Activated naive CD8-positive, alpha-beta T cell treated with anti-CD3 and anti-CD28 coated beads, Interleukin-2, amount 50 U/mL, for 16 hours (primary cell): ENCODE results near the gene MTERF4.
"Not testable (repeated sequence)": the region's sequence is repeated elsewhere in the genome, so short reads cannot be mapped to it uniquely, and the experiment has no call there.

ENCODE experiments used
- DNase-seq: peaks from one replicate; pipeline ENCODE4 v3.0.0-alpha.2; 2020; ENCODE audit warnings: low read depth, low spot score

MTERF4 gene

DNA sequence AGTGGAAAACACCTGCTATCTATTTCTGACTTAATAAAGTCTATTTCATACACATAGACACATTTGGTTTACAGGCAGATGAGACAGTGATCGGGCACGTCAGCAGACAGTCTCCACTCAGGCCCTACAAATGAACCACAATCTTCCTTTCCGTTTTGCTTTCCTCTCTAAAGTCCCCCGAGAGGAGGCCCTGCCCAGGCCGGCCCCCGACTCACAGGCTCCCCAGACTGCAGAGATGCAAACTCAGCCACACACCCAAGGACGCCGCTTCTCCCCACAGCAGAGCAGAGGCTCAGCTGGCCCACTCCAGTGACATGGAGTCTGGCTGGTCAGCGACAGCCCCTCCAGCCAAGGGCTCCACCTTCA lies 9.3 kb upstream of the MTERF4 start:
- DNase-seq, result no peak

DNA sequence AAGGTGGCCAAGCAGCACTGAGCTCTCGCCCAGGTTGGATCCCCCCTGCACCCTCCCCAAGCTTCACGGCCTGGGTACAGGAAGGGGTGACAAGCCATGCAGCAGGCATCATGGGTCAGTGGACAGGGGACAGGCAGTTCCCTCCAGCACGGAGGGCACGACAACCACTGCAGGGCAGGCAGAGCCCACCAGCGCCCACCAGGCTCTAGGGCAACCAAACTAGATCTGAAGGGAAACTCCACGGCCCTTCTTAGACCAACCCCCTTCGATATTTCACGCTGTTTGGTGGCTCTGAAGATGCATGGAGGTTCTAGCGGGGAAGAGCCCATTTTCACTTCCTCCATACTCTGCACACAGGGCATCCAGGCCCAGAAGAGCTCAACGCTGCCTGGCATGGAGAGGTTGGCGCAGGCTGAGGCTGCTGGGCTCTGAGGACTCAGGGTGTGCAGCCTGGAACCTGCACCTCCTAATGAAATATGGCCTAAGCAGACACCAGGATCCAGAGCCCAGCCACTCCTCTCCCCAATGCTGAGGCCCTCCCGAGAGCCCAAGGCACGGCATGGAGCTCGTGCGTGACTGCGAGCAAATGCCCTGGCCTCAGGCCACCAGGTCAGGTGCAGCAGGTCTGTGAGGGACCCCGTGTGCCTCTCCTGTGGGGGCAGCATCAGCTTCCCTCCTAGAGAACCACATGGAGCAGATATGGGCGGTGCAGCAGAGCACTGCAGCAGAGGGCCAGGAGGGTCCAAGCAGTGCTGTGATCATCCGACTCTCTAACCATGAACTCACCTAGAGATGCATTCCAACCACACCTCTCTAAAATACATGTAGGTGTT lies 8.7 kb upstream of the MTERF4 start:
- no peak for DNase-seq

DNA sequence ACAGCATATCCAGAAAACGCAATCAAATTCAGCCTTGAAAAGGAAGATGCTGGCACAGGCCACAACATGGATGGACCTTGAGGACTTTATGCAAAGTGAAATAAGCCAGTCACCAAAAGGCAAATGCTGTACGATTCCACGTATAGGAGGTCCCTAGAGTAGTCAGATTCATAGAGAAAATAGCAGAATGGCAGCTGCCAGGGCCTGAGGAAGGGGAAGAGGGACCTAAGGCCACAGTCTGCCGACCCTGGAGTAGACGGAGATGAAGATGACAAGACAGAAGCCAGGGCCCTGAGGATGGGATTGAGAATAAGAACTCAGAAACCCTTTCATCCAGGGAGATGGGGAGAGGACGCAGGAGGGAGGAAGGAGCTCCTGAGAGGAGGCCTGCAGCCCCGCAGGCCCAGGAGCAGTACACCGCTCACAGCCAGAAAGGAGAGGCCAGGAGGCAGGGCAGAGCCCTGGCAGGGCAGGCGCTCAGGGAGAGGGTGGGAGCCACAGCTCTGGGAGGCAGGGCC lies 8.1 kb upstream of the MTERF4 start:
- DNase-seq, result no peak

DNA sequence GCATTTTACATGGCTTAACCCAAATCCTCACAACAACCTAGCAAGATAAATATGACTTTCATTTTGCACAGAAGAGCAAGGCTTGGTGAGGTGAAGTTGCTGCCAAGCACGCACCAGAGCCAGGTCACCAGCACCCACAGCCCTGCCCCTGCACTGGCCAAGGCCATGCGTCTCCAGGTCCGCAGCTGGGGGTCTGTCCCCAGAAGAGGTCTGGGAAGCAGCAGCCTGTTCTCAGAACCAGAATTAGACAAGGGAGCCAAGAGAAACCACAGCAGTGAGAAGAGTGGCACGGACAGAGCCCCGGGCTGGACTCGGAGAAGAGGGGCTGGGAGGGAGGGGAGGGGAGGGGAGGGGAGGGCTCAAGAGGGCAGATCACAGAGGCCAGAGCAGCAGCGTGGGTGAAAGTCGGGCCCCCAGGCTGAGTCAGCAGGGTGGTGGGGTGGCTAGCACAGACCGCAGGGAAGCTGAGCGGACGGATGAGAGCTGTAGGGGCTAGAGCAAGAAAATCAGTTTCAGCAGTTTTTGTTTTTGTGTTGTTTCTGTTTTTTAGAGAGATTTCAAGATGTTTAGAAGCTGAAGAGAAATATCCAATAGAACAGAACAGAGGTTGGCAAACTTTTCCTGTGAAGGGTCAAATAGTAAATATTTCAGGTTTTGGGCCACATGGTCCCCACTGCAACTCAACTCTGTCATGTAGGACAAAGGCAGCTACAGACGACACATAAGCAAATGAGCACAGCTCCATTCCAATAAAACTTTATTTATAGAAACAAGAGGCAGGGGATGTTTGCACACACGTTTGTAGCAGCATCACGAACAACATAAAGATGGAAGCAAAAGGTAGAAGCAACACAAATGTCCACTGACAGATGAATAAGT lies 7.4 kb upstream of the MTERF4 start:
- no peak for DNase-seq

DNA sequence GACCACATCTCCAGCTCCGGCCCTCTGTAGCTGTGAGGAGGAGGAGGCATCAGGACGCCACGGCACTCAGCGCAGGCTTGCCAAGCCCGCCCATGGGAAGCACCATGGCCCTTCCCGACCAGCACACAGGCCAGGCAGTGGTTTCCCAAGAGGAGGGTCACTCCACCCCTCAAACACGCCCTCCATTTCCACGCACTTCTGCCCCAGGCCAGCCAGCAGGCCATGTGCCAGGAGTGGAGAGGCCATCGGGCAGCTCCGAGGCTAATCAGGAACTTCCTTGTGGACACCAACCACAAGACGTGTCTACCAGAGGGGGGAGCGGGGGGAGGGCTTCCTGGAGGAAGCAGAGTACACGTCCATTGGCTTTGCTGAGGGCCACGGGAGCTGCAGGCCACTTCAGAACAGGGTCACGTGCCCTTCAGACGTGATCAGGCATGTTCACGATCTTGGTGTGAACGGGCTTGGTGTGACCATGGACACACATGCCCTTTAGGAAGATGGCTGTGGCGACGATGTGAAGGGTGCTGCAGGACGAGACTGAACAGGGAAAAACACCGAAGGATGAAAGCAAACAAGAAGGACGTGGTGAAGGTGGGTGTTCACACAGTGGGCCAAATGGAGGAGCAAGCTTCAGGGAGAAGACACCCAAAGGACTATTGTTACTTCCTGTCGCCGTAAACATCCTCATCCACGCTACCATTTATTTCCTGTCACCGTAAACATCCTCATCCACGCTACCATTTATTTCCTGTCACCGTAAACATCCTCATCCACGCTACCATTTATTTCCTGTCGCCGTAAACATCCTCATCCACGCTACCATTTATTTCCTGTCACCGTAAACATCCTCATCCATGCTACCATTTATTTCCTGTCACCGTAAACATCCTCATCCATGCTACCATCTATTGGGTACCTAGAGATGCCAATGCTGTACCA lies 6.5 kb upstream of the MTERF4 start:
- no peak for DNase-seq

DNA sequence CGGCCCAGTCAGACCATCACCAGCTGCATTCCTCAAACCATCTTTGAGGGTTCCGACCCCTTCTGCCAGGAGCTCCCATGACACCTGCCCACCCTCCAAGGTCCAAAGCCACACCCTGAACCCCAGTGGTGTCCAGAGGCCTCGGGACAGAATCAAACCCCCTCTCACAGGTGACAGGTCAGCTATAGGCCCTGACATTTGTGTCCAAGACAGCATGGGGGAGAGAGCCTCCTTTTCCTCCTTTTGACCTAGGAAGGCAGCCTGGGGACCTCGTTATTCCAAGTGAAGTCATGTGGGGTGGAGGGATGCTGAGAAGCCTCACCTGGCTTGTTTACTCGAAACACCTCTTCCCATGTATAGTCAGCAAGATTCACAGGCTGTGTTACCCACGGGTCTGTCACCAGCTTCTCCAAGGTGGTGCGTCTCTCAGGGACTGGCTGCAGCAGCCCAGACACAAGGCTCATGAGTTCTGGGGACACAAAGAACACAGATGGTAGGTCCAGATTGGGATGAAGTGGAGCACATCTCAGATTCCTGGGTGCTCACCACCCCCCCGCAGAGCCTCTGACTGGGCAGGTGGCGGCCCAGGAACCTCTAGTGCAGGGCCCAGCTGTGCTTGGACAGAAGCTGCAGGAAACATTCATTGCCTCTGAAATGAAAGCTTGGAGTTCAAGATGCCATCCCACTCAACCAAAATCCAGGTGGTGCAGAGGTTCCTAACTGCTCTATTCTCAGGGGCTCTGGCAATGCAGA lies 5.1 kb upstream of the MTERF4 start:
- no peak for DNase-seq

DNA sequence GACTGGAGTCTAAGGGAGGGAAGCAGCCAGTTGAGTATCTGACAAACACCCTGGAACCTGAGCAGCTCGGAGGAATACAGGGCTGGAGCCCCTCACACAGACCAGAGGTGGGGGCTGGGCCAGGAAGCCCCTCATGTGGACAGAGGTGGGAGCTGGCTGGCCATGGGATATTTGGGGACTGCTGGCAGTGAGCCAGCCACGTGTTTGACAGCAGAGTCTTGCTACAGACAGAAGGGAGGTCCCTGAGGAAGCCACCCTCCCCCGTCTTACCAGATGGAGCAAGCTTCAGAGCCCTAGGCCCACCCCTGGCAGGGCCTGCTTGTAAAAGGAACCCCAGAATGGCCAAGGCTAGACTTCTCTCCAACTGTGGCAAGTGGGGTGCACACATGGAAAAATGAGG lies 3.6 kb upstream of the MTERF4 start:
- DNase-seq, result no peak

DNA sequence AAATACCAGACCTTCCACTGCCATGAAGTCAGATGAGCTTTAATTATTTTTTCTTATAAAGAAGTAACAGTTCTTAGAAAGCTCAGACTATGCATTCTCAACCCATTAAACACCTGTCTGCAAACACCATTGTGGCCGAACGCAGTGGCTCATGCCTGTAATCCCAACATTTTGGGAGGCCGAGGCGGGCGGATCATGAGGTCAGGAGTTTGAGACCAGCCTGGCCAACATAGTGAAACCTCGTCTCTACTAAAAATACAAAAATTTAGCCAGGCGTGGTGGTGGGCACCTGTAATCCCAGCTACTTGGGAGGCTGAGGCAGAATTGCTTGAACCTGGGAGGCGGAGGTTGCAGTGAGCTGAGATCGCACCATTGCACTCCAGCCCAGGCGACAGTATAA lies 2.5 kb upstream of the MTERF4 start:
- DNase-seq, result not testable (repeated sequence)

DNA sequence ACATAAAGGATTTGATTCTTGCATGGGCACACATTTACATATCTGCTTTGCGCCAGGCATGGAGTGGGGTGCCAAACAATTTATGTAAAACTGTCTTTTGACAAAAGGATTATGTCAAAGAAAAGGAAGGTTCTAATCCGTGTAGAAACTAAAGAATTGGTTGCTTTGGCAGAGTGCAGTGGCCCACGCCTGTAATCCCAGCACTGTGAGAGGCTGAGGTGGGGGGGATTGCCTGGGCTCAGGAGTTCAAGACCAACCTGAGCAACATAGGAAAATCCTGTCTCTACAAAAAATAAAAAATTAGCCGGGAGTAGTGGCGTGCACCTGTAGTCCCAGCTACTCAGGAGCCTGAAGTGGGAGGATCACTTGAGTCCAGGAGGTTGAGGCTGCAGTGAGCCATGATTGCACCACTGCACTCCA lies 1.1 kb upstream of the MTERF4 start:
- no peak for DNase-seq

DNA sequence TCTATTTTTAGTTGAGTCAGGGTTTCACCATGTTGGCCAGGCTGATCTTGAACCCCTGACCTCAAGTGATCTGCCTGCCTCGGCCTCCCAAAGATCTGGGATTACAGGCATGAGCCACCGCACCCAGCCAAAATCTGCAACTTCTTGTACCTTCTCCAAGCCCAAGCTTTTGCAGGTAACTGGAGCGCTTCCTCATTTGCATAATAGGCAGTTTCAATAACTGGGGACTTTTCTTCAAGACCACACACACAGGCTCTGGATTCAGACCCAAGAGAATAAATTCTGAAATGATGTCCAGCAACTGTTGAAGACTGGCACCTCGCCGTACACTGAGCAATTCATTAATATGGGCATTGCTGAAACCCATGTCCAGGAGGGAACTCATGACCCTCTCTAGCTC lies 2.8 kb downstream of the MTERF4 start:
- DNase-seq, result no peak

DNA sequence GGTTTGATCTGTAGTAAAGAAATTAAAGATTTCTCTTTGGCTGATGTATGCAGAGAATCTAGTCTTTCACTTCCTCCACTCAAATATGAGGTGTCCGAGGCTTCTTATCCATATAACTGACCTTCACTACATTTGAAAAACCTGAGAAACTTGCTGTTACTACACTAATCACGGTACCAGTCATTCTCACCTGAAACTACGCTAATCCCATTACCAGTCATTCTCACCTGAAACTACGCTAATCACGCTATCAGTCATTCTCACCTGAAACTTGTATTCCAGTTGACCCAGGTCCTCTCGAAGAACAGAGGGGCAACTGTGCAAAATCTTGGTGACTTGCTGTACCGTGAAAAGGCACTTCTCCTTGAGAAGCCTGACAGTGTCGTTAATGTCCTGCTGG lies 5.1 kb downstream of the MTERF4 start:
- no peak for DNase-seq

DNA sequence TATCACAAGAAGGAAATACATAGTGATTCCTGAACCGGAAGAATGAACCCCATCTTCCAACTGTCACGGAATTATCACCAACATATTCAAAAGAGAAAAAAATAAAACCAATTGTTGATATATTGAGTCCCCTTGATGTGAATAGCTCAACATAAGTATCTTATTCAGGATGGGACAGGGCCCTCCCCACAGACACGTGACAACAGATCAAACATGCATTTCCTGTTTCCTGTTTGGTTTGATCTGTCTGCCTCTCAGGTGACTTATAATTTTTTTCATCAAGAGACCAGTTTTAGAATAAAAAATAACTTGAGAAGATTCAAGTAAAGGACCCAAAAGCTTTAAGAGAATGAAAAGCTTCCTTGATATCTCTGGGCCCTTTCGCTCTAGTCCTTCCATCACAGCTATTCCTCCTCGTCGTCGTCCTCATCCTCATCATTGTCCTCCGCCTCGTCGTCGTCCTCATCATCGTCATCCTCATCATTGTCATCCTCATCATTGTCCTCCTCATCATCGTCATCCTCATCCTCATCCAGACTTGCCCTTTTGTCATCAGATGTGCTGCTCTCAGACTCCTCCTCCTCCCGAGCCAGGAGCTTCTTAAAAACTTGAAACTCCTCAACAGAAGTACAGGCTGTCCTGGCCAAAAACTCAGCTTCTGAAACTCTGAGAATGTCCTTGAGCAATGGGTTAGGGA lies 6.3 kb downstream of the MTERF4 start:
- no peak for DNase-seq

DNA sequence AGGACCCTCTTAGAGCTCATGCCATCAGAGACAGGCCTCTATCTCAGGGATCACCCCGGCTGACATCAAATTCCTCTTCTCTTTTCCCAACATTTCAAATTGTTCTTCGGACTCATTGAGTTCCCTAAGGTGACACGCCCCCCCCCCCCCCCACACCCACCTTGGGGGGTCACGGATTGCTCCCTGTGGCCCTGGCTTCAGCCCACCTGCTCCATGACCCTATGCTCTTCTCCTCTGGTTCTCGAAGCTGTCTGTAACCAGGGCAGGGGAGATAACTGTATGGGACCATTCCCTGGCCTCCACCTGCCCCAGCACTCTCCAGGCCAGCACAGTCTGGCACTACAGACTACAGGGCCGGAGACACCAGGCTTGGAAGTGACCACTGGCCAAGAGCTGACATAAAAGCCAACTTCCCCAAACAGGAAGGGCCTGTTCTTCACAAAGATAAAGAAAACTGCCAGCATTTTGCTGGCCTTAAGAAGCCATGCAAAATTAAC lies 7.1 kb downstream of the MTERF4 start:
- no peak for DNase-seq

DNA sequence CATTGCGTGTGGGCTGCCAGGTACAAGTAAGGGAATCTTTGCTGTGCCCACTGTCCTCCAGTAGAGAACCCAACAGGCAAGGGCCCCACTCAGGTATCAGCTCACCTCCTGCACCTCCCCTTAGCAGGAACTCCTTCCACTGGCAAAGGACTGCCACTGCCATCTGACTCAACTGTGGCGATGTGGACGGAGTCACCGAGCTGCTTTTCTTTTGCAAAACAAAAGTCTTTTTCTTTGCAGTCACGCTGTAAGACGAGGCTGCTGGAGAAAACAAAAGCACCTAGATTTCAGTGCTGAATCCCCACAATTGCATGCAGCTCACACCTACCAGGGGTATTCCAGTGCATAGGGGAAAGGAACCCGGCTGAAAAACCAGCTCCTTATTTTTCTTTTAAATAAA lies 7.9 kb downstream of the MTERF4 start:
- DNase-seq, result no peak

DNA sequence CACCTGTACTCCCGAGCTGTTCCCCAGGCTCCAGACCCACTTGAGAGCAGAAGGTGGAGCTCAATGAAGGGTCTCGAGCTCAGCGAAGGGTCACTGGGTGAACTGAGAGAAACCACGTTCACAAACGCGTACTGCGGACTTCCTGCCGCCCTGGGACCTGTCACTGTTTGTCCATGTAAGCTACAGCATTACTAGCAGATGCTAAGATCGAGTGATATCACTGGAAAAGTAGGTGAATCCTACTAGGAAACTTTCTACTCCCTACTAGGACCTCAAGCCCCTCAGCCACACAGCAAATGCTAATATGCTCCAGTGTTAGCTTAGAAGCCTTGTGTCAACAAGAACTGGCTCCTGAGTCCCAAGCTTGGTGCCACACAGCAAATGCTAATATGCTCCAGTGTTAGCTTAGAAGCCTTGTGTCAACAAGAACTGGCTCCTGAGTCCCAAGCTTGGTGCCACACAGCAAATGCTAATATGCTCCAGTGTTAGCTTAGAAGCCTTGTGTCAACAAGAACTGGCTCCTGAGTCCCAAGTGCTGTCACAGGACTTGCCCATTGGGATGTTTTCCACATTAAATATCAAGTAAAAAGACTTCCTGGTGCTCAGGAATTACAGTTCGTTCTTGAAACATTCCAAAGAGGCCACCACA lies 8.8 kb downstream of the MTERF4 start:
- not testable (repeated sequence) for DNase-seq

DNA sequence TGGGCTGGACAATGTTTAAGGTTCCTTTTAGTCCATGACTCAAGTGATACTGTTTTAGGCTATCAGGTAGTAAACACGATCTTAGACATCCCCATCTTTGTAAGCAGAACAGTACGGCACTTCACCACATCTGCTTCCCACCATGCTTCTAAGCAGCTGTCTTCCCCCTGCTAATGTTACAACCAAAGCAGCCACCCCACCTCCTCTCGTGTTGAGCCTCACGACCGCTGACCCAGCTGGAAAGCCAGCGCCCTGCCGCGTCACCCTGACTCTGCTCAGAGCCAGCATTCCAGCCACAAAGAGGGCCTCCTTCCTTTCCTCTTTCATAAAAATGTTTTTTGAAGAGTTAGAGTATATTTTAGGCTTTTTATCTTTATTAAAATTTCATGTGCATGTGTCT lies 9.4 kb downstream of the MTERF4 start:
- no peak for DNase-seq

DNA sequence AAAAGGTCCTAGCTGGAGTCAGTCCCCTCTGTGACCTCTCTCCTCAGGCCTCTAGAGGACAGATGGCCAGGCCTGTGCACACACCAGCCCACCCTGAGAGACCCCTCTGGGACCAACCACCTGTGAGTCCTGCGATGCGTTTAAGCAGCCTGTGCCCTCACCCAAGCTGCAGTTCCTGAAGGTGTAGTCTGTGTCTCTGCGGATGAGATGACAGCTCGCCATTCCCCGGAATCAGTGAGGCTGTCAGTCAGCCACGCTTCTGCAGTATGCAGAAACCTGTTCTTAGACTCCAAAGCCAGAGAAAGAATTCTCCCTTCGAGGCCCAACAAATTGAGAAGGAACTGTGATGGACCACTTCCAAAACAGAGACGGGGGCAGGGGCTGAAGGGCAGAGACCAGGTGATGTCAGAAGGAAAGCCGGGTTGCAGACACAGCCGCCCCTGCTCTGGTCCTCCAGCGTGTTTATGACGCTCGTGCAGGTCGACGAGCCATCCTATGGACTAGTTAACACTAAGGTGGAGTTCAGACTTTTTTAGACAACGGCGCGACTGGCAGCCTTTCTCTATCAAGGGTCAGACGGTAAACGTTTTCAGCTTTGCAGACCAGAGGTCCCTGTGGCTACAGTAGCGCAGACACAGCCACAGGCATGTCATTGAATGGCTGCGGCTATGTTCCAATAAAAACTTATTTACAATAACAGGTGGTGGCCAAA lies 10.2 kb downstream of the MTERF4 start:
- DNase-seq, result no peak

DNA sequence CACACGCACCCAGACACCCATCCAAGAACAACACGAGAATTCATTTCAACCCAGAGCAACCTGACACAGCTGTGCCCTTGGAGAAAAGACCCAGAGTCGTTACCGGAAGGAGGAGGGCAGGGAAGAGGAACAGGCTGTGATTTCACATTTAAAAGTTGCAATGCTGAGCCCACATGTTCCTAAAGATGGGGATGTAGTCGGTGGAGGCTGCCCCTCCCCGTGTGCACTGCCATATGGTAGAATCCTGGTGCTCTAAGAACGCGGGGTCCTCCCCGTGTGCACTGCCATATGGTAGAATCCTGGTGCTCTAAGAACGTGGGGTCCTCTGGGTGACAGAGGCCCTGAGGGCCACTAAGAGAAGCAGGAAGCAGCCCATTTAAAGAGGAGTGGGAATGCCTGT lies 10.9 kb downstream of the MTERF4 start:
- no peak for DNase-seq
